ENCODE data around the gene TARBP2.

GRCh38 chr12:53474077-53474476 lies 27.0 kb upstream of the TARBP2 start:
- TF ChIP-seq CTCF (conservative IDR thresholded peaks at IDR 0.05) (no peak), EZH2 (IDR thresholded peaks at IDR 0.05; ENCODE audit: low read depth) (no peak)

Data from PC-9 (cell line).